Transverse colon (tissue), 4 donors: ENCODE measurements around the gene EVC.

Experiments
- POLR2A ChIP-seq: fragments of 450-650 bp; IDR thresholded peaks from one replicate; pipeline ENCODE4 v1.6.1; 2016; ENCODE audit warnings: antibody characterized with exemption, mild to moderate bottlenecking, moderate library complexity
- POLR2AphosphoS5 ChIP-seq, 3 donors: sonication (generic); formaldehyde crosslinking; IDR thresholded peaks; one replicate each; pipeline ENCODE4 v1.6.1; 2016; ENCODE audit warnings: antibody characterized with exemption in 3 of 3
- TF ChIP-seq, protein P1 (sequence below), 5 experiments: fragments of 200-600 bp in 3 of 5; fragments of 450-650 bp in 2 of 5; sonication (generic) in 3 of 5; IDR thresholded peaks; 1 replicate in 2 of 5; 2 replicates in 3 of 5; pipeline ENCODE4 v1.5.1; 2016 to 2017; ENCODE audit warnings: antibody characterized with exemption in 5 of 5, inconsistent platforms in 3 of 5, mild to moderate bottlenecking in 2 of 5, moderate library complexity in 1 of 5

DNA sequence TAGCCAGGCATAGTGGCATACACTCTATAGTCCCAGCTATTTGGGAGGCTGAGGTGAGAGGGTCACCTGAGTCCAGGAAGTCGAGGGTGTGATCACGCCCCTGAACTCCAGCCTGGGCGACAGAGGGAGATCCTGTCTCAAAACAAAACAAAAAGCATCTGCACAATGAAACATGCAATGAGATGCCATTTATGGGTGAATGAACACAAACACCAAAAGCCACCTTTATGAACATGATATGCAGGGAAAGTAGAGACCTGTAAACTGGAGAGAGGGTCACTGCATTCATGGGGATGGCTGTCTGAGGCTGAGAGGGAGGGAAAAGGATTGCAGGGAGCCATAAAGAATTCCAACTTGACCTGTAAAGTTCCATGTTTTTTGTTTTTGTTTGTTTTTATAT, 70.7 kb downstream of the EVC start:
- TF ChIP-seq, protein P1, sequence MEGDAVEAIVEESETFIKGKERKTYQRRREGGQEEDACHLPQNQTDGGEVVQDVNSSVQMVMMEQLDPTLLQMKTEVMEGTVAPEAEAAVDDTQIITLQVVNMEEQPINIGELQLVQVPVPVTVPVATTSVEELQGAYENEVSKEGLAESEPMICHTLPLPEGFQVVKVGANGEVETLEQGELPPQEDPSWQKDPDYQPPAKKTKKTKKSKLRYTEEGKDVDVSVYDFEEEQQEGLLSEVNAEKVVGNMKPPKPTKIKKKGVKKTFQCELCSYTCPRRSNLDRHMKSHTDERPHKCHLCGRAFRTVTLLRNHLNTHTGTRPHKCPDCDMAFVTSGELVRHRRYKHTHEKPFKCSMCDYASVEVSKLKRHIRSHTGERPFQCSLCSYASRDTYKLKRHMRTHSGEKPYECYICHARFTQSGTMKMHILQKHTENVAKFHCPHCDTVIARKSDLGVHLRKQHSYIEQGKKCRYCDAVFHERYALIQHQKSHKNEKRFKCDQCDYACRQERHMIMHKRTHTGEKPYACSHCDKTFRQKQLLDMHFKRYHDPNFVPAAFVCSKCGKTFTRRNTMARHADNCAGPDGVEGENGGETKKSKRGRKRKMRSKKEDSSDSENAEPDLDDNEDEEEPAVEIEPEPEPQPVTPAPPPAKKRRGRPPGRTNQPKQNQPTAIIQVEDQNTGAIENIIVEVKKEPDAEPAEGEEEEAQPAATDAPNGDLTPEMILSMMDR (IDR thresholded peaks at IDR 0.05): no peak
- no peak for TF ChIP-seq POLR2AphosphoS5 (IDR thresholded peaks at IDR 0.05)
- TF ChIP-seq POLR2A: no peak
